Neural progenitor cell (in vitro differentiated cells): ENCODE results near the gene SUGP1. TPM values are rescaled to one million over a fixed set of nuclear protein-coding genes. Genes with fewer than 3 reads are reported as not detected.

ENCODE experiments used
- DNase-seq: peaks from one replicate; pipeline ENCODE4 v3.0.0-alpha.2; 2016; ENCODE audit warnings: low spot score
- H2AFZ ChIP-seq: fragments of 200-600 bp; sonication (generic); replicated peaks from 2 replicates; pipeline ENCODE4 v1.6.1; 2016; ENCODE audit warnings: antibody characterized with exemption
- H3F3A ChIP-seq: fragments of 200-600 bp; sonication (generic); 2 replicates; pipeline ENCODE4 v1.6.1; 2016; ENCODE audit warnings: antibody characterized with exemption, low read depth
- H3K27ac ChIP-seq: fragments of 200-600 bp; sonication (generic); 2 replicates; pipeline ENCODE4 v1.5.1; 2016; ENCODE audit warnings: mild to moderate bottlenecking
- H3K27me3 ChIP-seq: fragments of 200-600 bp; sonication (generic); 2 replicates; pipeline ENCODE4 v1.6.1; 2016; ENCODE audit warnings: mild to moderate bottlenecking, moderate library complexity
- H3K36me3 ChIP-seq: fragments of 200-600 bp; sonication (generic); 2 replicates; pipeline ENCODE4 v1.5.1; 2016
- H3K4me1 ChIP-seq: fragments of 200-600 bp; sonication (generic); 2 replicates; pipeline ENCODE4 v1.6.1; 2016; ENCODE audit warnings: mixed run types
- H3K4me2 ChIP-seq: fragments of 200-600 bp; sonication (generic); 2 replicates; pipeline ENCODE4 v1.6.1; 2016
- H3K4me3 ChIP-seq: fragments of 200-600 bp; sonication (generic); 2 replicates; pipeline ENCODE4 v1.5.1; 2016
- H3K79me2 ChIP-seq: fragments of 200-600 bp; sonication (generic); 2 replicates; pipeline ENCODE4 v1.6.1; 2016; ENCODE audit warnings: low read depth
- H3K9ac ChIP-seq: fragments of 200-600 bp; sonication (generic); 2 replicates; pipeline ENCODE4 v1.6.1; 2016
- H3K9me3 ChIP-seq: fragments of 200-600 bp; sonication (generic); 2 replicates; pipeline ENCODE4 v1.5.1; 2016; ENCODE audit warnings: low read depth
- H4K20me1 ChIP-seq: fragments of 200-600 bp; sonication (generic); 2 replicates; pipeline ENCODE4 v1.6.1; 2016; ENCODE audit warnings: low read depth
- H3K27ac Mint-ChIP-seq: 3 replicates; pipeline ENCODE4 v1.8.0; 2021; ENCODE audit warnings: mixed read lengths
- H3K27me3 Mint-ChIP-seq: 2 replicates; pipeline ENCODE4 v1.8.0; 2022; ENCODE audit warnings: low read depth, mild to moderate bottlenecking, inconsistent platforms, moderate library complexity, mixed read lengths; ENCODE audit not compliant: insufficient read depth
- H3K36me3 Mint-ChIP-seq: 3 replicates; pipeline ENCODE4 v1.8.0; 2021; ENCODE audit warnings: mixed read lengths
- H3K4me1 Mint-ChIP-seq: 3 replicates; pipeline ENCODE4 v1.8.0; 2021; ENCODE audit warnings: mixed read lengths
- H3K4me3 Mint-ChIP-seq: 3 replicates; pipeline ENCODE4 v1.8.0; 2021; ENCODE audit warnings: mild to moderate bottlenecking, moderate library complexity, mixed read lengths
- H3K9me3 Mint-ChIP-seq: 3 replicates; pipeline ENCODE4 v1.8.0; 2020; ENCODE audit warnings: mixed read lengths
- CTCF ChIP-seq: fragments of 200-600 bp; sonication (generic); IDR thresholded peaks from 2 replicates; pipeline ENCODE4 v1.5.1; 2017; ENCODE audit warnings: antibody characterized with exemption, mild to moderate bottlenecking
- EZH2 ChIP-seq: fragments of 200-600 bp; sonication (generic); IDR thresholded peaks from 2 replicates; pipeline ENCODE4 v1.6.1; 2017; ENCODE audit warnings: antibody characterized with exemption, mild to moderate bottlenecking, moderate library complexity
- EZH2phosphoT487 ChIP-seq: fragments of 200-600 bp; sonication (generic); IDR thresholded peaks from 2 replicates; pipeline ENCODE4 v1.6.1; 2017; ENCODE audit warnings: antibody characterized with exemption
- total RNA-seq: library from RNA; depleted of rRNA; stranded (reverse); fragments of >200 nt; gene quantifications from 2 replicates; pipeline ENCODE4 v1.2.3, GENCODE V29; 2015; ENCODE audit warnings: low replicate concordance

SUGP1 gene
- total RNA-seq, 1 donor from 2014 or later = 46.1 TPM

- no peaks in the 10 kb centered on the region for H3K9me3 Mint-ChIP-seq
Observed at GRCh38 chr19:19250196-19250801, 70.0 kb downstream of the SUGP1 start.

GRCh38 chr19:19240476-19240875 is 79.8 kb downstream of the SUGP1 start:
- Histone ChIP-seq H3K4me3 (no peak overlapping the region), H3K9me3 (no peaks in the 10 kb centered on the region), H3F3A (no peaks in the 10 kb centered on the region), H3K27me3 (no peaks in the 10 kb centered on the region), H3K36me3 (no peaks in the 10 kb centered on the region), H3K4me1 (no peaks in the 10 kb centered on the region), H3K27ac (no peak overlapping the region), H3K4me2 (no peak overlapping the region), H2AFZ (no peak overlapping the region), H3K9ac (no peak overlapping the region), H4K20me1 (no peaks in the 10 kb centered on the region), H3K79me2 (no peaks in the 10 kb centered on the region)
- H3K9me3 Mint-ChIP-seq = peaks cover 9% of the 10 kb centered on the region
- DNase-seq = no peak
- peak overlapping the region; percentile 63 for H3K27ac Mint-ChIP-seq
- no peaks in the 10 kb centered on the region for H3K4me1 Mint-ChIP-seq
- peaks cover 6% of the 10 kb centered on the region for H3K27me3 Mint-ChIP-seq
- no peak overlapping the region for H3K4me3 Mint-ChIP-seq
- peaks cover 3% of the 10 kb centered on the region for H3K36me3 Mint-ChIP-seq
- TF ChIP-seq EZH2phosphoT487 = no peak
- no peak for TF ChIP-seq EZH2
- no peak for TF ChIP-seq CTCF

More at GRCh38 chr19:19250196-19250801, 70.0 kb downstream of the SUGP1 start:
- DNase-seq = no peak
- Histone ChIP-seq H3K9me3 (no peaks in the 10 kb centered on the region), H3K4me3 (no peak overlapping the region), H3K79me2 (no peaks in the 10 kb centered on the region), H4K20me1 (no peaks in the 10 kb centered on the region), H3K4me2 (no peak overlapping the region), H3K4me1 (no peaks in the 10 kb centered on the region), H3K27me3 (peaks cover 55% of the 10 kb centered on the region), H3K9ac (no peak overlapping the region), H3K27ac (no peak overlapping the region), H3K36me3 (no peaks in the 10 kb centered on the region), H2AFZ (no peak overlapping the region), H3F3A (no peaks in the 10 kb centered on the region)
- H3K4me1 Mint-ChIP-seq = no peaks in the 10 kb centered on the region
- TF ChIP-seq EZH2phosphoT487 = no peak
- no peak for TF ChIP-seq CTCF
- no peak for TF ChIP-seq EZH2
- H3K27me3 Mint-ChIP-seq = peaks cover 17% of the 10 kb centered on the region
- H3K4me3 Mint-ChIP-seq = no peak overlapping the region
- H3K27ac Mint-ChIP-seq = no peak overlapping the region
- no peaks in the 10 kb centered on the region for H3K36me3 Mint-ChIP-seq

GRCh38 chr19:19239675-19240074 is 80.6 kb downstream of the SUGP1 start:
- peaks cover 3% of the 10 kb centered on the region for H3K36me3 Mint-ChIP-seq
- Histone ChIP-seq H3K79me2 (no peaks in the 10 kb centered on the region), H3K4me2 (no peak overlapping the region), H3F3A (no peaks in the 10 kb centered on the region), H4K20me1 (no peaks in the 10 kb centered on the region), H3K9me3 (no peaks in the 10 kb centered on the region), H3K4me3 (no peak overlapping the region), H2AFZ (no peak overlapping the region), H3K9ac (no peak overlapping the region), H3K36me3 (no peaks in the 10 kb centered on the region), H3K4me1 (no peaks in the 10 kb centered on the region), H3K27me3 (no peaks in the 10 kb centered on the region), H3K27ac (no peak overlapping the region)
- H3K4me3 Mint-ChIP-seq = no peak overlapping the region
- peaks cover 6% of the 10 kb centered on the region for H3K27me3 Mint-ChIP-seq
- no peak overlapping the region for H3K27ac Mint-ChIP-seq
- peaks cover 9% of the 10 kb centered on the region for H3K9me3 Mint-ChIP-seq
- TF ChIP-seq EZH2phosphoT487 (no peak), EZH2 (no peak), CTCF (no peak)
- no peaks in the 10 kb centered on the region for H3K4me1 Mint-ChIP-seq
- no peak for DNase-seq
